ENCODE results near the gene TCF7L2.
A peak's percentile ranks its signal among the peaks of the same experiment; 100 is the strongest.

Gene TCF7L2

DNA sequence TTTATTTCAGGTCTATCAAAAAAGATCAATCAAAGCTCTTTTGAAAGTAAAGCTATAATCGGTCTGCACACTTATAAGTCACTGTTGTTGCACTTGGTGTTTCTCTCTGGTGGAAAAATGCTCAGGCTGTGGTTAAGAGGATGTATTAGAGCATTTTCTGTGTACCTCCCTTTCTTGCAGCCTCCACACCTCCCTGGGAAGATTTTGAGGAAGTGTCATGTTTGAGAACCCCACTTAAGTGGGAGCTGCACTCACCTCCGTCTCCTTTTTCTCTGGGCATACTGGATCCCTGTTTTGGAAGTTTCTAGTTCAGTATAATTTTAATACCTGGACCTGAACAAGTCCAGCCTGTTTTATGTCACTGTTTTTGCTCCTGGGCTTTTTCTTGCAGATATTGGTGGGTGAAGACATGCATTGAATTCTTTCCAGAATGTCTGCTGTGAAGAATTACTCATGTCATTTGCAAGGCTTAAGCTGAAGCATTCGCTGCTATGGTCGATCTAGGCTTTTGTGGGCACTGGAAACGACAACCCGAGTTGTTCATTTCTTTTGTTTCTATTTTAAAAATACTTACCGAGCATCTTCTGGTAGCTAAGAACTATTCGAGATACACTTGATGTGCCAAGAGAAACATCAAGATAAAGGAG is 36.6 kb downstream of the TCF7L2 start:
- H3K27ac Mint-ChIP-seq = peak overlapping the region; percentile 16 to 64 (median 33)
- no peak overlapping the region for H3K4me3 Mint-ChIP-seq
- H3K9me3 Mint-ChIP-seq = no peaks in the 10 kb centered on the region
- H3K36me3 Mint-ChIP-seq (ENCODE audit: low read depth) = peaks cover 19% of the 10 kb centered on the region
- H3K27me3 Mint-ChIP-seq (ENCODE audit: low read depth) = no peaks in the 10 kb centered on the region
- H3K4me1 Mint-ChIP-seq = peaks cover 62% of the 10 kb centered on the region
- TF ChIP-seq, protein P1, sequence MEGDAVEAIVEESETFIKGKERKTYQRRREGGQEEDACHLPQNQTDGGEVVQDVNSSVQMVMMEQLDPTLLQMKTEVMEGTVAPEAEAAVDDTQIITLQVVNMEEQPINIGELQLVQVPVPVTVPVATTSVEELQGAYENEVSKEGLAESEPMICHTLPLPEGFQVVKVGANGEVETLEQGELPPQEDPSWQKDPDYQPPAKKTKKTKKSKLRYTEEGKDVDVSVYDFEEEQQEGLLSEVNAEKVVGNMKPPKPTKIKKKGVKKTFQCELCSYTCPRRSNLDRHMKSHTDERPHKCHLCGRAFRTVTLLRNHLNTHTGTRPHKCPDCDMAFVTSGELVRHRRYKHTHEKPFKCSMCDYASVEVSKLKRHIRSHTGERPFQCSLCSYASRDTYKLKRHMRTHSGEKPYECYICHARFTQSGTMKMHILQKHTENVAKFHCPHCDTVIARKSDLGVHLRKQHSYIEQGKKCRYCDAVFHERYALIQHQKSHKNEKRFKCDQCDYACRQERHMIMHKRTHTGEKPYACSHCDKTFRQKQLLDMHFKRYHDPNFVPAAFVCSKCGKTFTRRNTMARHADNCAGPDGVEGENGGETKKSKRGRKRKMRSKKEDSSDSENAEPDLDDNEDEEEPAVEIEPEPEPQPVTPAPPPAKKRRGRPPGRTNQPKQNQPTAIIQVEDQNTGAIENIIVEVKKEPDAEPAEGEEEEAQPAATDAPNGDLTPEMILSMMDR (IDR thresholded peaks at IDR 0.05; ENCODE audit: unreplicated experiment in 3 of 3) = no peak

DNA sequence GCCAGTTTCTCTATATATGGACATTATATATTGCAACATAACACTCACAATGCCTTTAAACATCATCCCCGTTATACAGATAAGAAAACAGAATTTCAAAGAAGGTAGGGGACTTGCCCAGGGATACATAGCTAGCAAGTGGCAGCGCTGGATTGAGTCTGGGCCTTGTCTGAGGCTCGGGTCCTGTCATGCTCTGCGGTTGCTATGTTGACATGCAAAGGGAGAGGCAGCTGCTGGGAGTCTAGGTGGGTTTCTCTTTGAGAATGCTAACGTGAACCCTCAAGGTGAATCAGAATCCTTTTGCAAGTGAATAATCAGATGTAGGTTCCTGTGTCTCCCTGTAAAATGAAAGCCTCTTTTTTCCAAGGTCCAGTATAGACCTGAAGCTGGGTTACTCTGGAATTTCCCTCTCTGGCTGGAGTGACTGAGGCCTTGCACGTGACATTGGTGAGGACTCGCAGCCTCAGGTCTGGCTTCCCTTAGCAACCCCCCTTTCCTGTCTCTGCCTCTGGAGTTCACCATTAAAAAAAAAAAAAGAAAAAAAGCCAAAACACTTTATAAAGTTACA is 38.9 kb downstream of the TCF7L2 start:
- H3K36me3 Mint-ChIP-seq (ENCODE audit: low read depth) = peaks cover 20% of the 10 kb centered on the region
- no peaks in the 10 kb centered on the region for H3K27me3 Mint-ChIP-seq (ENCODE audit: low read depth)
- H3K4me1 Mint-ChIP-seq = peaks cover 54% of the 10 kb centered on the region
- H3K4me3 Mint-ChIP-seq = no peak overlapping the region
- H3K27ac Mint-ChIP-seq = peak overlapping the region in 1 of 3 experiments; percentile 24
- TF ChIP-seq, protein P1 (IDR thresholded peaks at IDR 0.05; ENCODE audit: unreplicated experiment in 3 of 3) = no peak
- H3K9me3 Mint-ChIP-seq = no peaks in the 10 kb centered on the region

DNA sequence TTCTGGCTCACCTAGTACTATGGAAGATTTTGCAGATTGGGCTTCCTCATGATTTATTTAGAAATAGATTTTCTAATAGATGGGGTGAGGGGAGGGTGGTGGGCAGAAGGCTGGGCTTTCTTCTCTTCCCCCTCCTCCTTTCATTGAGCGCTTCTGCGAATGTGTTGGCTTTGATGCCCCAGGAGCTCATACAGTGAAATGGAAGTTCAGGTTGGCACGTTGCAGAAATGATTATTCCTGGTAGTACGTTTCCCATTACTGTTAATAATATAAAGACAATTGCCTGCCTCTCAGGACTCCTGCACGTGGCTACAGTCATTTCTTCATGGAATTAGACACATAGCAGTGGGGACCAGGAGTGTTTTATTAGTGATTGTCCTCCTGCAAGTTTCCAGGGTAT is 39.8 kb downstream of the TCF7L2 start:
- no peak overlapping the region for H3K27ac Mint-ChIP-seq
- H3K9me3 Mint-ChIP-seq = peaks cover 2% of the 10 kb centered on the region
- peaks cover 45% of the 10 kb centered on the region for H3K4me1 Mint-ChIP-seq
- H3K36me3 Mint-ChIP-seq (ENCODE audit: low read depth) = peaks cover 26% of the 10 kb centered on the region
- H3K27me3 Mint-ChIP-seq (ENCODE audit: low read depth) = no peaks in the 10 kb centered on the region
- no peak overlapping the region for H3K4me3 Mint-ChIP-seq
- TF ChIP-seq, protein P1 (IDR thresholded peaks at IDR 0.05; ENCODE audit: unreplicated experiment in 3 of 3) = no peak

DNA sequence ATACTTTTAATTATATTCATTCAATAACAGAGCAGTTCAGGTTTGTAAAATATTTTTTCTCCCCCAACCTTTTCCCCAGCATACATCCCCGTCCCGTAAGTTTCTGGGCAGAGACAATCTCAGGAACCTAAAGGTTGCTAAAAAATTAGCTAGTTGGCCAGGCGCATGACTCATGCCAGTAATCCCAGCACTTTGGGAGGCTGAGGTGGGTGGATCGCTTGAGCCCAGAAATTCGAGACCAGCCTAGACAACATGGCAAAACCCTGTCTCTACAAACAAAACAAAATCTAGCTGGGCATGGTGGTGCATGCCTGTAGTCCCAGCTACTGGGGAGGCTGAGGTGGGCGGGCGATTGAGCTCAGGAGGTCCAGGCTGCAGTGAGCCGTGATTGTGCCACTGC is 40.2 kb downstream of the TCF7L2 start:
- H3K9me3 Mint-ChIP-seq = peaks cover 2% of the 10 kb centered on the region
- TF ChIP-seq, protein P1 (IDR thresholded peaks at IDR 0.05; ENCODE audit: unreplicated experiment in 3 of 3) = no peak
- H3K27ac Mint-ChIP-seq = no peak overlapping the region
- H3K4me3 Mint-ChIP-seq = no peak overlapping the region
- H3K36me3 Mint-ChIP-seq (ENCODE audit: low read depth) = peaks cover 28% of the 10 kb centered on the region
- H3K4me1 Mint-ChIP-seq = peaks cover 44% of the 10 kb centered on the region
- no peaks in the 10 kb centered on the region for H3K27me3 Mint-ChIP-seq (ENCODE audit: low read depth)

DNA sequence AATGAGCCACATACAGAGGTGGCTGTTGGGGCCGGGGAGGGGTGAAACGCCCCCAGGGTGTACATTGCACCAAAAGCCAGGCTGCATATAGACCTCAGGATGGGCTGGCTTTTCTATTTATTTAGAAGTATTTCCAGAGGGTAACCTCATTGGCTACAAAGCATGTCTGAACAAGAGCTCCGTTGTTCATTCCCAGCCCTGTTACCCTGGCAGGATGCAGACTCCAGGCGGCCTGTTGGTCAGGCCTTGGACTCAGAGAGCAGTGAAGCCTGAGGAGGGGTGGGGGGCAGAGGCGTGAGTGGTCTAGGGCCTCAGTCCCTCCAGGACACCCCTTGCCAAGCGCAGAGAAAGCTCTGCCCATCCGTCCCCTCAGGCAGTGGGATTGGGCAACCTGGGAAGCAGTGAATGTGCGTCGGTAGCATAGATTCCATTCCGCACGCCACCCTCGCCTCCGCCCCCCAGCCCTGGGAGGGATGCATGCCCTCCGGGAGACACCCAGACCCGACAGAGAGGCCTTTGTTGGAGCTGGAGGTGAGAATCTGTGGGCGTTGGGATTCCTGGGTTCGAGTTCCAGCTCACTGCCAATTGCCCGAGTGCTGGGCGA is 41.9 kb downstream of the TCF7L2 start:
- Mint-ChIP-seq H3K4me3 (no peak overlapping the region), H3K27ac (no peak overlapping the region), H3K27me3 (ENCODE audit: low read depth) (no peaks in the 10 kb centered on the region), H3K9me3 (peaks cover 2% of the 10 kb centered on the region), H3K36me3 (ENCODE audit: low read depth) (peaks cover 40% of the 10 kb centered on the region), H3K4me1 (peaks cover 41% of the 10 kb centered on the region)
- TF ChIP-seq, protein P1 (IDR thresholded peaks at IDR 0.05; ENCODE audit: unreplicated experiment in 3 of 3) = no peak

Data from nephron (organoid).